Fibroblast of mammary gland (primary cell): Measurements from ENCODE around the gene SCGB1D4.

ENCODE experiments used
- DNase-seq: peaks from one replicate; pipeline ENCODE4 v3.0.0-alpha.2; 2010; ENCODE audit warnings: low read depth
- H3K4me3 ChIP-seq: 2 replicates; pipeline ENCODE4 v1.5.1; 2011; ENCODE audit warnings: low read depth, mild to moderate bottlenecking, low read length, moderate library complexity; ENCODE audit not compliant: control insufficient read depth
- CTCF ChIP-seq: conservative IDR thresholded peaks from 2 replicates; pipeline ENCODE4 v1.5.1; 2011; ENCODE audit warnings: low read depth, low read length, inconsistent platforms; ENCODE audit not compliant: control insufficient read depth, insufficient read depth

The SCGB1D4 gene

GRCh38 chr11:62256281-62256680 is 42.6 kb downstream of the SCGB1D4 start:
- no peak for TF ChIP-seq CTCF
- DNase-seq: peak; percentile 17
- H3K4me3 ChIP-seq: no peak overlapping the region

GRCh38 chr11:62253999-62254542 is 44.8 kb downstream of the SCGB1D4 start:
- DNase-seq: no peak
- H3K4me3 ChIP-seq: no peak overlapping the region
- no peak for TF ChIP-seq CTCF

- no peak for DNase-seq
- no peak for TF ChIP-seq CTCF
These were observed 47.2 kb downstream of the SCGB1D4 start for GRCh38 chr11:62251698-62252097.

More at GRCh38 chr11:62251698-62252097, 47.2 kb downstream of the SCGB1D4 start:
- H3K4me3 ChIP-seq: no peak overlapping the region
